ENCODE measurements around the gene LRRC7.

Gene LRRC7

GRCh38 chr1:69754521-69754920 is 186.8 kb downstream of the LRRC7 start:
- DNase-seq (ENCODE audit: extremely low read depth, low read depth): no peak
- no peak for TF ChIP-seq CTCF (IDR thresholded peaks at IDR 0.05; ENCODE audit: low read depth, low read length)

- no peak for TF ChIP-seq CTCF (IDR thresholded peaks at IDR 0.05; ENCODE audit: low read depth, low read length)
- no peak for DNase-seq (ENCODE audit: extremely low read depth, low read depth)
These were observed 187.9 kb downstream of the LRRC7 start for GRCh38 chr1:69755647-69756046.

GRCh38 chr1:69765951-69766350 is 198.2 kb downstream of the LRRC7 start:
- TF ChIP-seq CTCF (IDR thresholded peaks at IDR 0.05; ENCODE audit: low read depth, low read length): no peak
- no peak for DNase-seq (ENCODE audit: extremely low read depth, low read depth)

- no peak for TF ChIP-seq CTCF (IDR thresholded peaks at IDR 0.05; ENCODE audit: low read depth, low read length)
- no peak for DNase-seq (ENCODE audit: extremely low read depth, low read depth)
These were observed 198.9 kb downstream of the LRRC7 start for GRCh38 chr1:69766431-69767180.

- TF ChIP-seq CTCF (IDR thresholded peaks at IDR 0.05; ENCODE audit: low read depth, low read length): no peak
These were observed 208.8 kb downstream of the LRRC7 start for GRCh38 chr1:69776555-69776954.

GRCh38 chr1:69777423-69777822 is 209.7 kb downstream of the LRRC7 start:
- no peak for TF ChIP-seq CTCF (IDR thresholded peaks at IDR 0.05; ENCODE audit: low read depth, low read length)
- DNase-seq (ENCODE audit: extremely low read depth, low read depth): no peak

More at GRCh38 chr1:69776555-69776954, 208.8 kb downstream of the LRRC7 start:
- DNase-seq (ENCODE audit: extremely low read depth, low read depth): no peak

- TF ChIP-seq CTCF (IDR thresholded peaks at IDR 0.05; ENCODE audit: low read depth, low read length): no peak
These were observed 210.2 kb downstream of the LRRC7 start for GRCh38 chr1:69777971-69778370.

More at GRCh38 chr1:69777971-69778370, 210.2 kb downstream of the LRRC7 start:
- no peak for DNase-seq (ENCODE audit: extremely low read depth, low read depth)

All from AG09319 (cell line).